ENCODE results near the gene TCFL5. TPM values are rescaled to one million over a fixed set of nuclear protein-coding genes. Genes with fewer than 3 reads are reported as not detected.

Gene TCFL5
- total RNA-seq, 1 donor from 2014 or later: 12.2 TPM

DNA sequence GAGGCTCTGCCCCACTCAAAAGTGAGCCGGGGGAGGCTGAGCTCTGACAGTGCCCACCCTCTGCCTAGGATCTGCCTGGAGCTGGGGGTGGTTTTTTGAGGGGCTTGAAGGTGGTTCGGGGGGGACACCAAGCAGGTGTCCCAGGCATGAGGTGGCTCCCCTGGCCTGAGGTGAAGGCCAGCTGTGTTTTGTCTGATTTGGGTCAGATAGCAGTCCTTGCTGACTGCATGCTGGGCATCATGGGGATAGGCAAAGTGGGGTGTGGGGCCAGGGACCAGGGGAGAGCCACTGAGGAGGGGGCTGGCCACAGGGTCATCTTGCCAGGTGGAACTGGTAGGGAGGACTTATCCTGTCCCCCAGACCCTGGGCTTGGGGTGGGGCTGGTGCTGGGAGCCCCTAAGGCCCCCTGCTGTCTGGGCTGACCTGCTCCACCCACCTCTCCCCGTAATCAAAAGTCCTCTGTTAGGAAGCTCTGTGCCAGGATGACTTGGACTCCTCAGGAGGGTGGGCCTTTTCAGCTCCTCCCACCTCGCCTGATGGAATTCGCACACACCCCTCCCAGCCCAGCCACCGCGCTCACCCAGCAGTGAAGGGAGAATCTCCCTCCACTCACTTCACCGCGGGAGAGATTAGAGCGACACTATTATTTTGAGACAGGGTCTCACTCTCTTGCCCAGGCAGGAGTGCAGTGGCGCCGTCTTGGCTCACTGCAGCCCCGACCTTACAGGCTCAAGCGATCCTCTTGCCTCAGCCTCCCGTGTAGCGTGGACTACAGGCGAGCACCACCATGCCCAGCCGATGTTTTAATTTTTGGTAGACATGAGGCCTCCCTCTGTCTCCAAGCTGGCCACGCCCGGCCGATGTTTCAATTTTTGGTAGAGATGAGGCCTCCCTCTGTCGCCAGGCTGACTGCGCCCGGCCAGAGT lies 46.3 kb downstream of the TCFL5 start:
- Mint-ChIP-seq H3K9me3 (no peaks in the 10 kb centered on the region), H3K36me3 (peaks cover 5% of the 10 kb centered on the region), H3K27me3 (ENCODE audit: low read depth) (no peaks in the 10 kb centered on the region), H3K4me3 (peak overlapping the region; percentile 74), H3K27ac (peak overlapping the region; percentile 93), H3K4me1 (peaks cover 34% of the 10 kb centered on the region)
- peak in 1 of 2 experiments; percentile 68 for DNase-seq (ENCODE audit: low spot score in 2 of 2, unreplicated experiment in 2 of 2)
- TF ChIP-seq, protein P1, sequence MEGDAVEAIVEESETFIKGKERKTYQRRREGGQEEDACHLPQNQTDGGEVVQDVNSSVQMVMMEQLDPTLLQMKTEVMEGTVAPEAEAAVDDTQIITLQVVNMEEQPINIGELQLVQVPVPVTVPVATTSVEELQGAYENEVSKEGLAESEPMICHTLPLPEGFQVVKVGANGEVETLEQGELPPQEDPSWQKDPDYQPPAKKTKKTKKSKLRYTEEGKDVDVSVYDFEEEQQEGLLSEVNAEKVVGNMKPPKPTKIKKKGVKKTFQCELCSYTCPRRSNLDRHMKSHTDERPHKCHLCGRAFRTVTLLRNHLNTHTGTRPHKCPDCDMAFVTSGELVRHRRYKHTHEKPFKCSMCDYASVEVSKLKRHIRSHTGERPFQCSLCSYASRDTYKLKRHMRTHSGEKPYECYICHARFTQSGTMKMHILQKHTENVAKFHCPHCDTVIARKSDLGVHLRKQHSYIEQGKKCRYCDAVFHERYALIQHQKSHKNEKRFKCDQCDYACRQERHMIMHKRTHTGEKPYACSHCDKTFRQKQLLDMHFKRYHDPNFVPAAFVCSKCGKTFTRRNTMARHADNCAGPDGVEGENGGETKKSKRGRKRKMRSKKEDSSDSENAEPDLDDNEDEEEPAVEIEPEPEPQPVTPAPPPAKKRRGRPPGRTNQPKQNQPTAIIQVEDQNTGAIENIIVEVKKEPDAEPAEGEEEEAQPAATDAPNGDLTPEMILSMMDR (IDR thresholded peaks at IDR 0.05; ENCODE audit: unreplicated experiment): no peak

DNA sequence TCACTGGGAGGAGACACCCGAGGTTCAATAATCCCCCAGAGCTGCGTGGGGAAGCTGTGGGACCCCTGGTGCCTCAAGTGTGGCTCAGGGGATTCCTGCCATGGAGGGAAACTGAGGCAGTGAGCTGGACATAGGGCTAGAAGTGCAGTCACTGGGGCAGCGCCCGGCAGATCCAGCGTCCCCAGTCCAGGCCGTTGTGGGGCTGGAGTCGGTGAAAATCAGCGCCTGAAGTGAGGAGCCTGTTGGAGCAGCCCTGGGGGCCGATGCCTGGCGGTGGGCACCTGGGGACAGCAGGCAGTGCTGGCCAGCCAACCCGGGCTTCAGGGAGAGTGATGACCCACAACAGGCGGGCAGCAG lies 46.9 kb downstream of the TCFL5 start:
- Mint-ChIP-seq H3K27ac (peak overlapping the region; percentile 93), H3K4me1 (peaks cover 28% of the 10 kb centered on the region), H3K27me3 (ENCODE audit: low read depth) (no peaks in the 10 kb centered on the region), H3K9me3 (no peaks in the 10 kb centered on the region), H3K36me3 (peaks cover 4% of the 10 kb centered on the region), H3K4me3 (no peak overlapping the region)
- no peak for DNase-seq (ENCODE audit: low spot score in 2 of 2, unreplicated experiment in 2 of 2)
- TF ChIP-seq, protein P1 (IDR thresholded peaks at IDR 0.05; ENCODE audit: unreplicated experiment): no peak

DNA sequence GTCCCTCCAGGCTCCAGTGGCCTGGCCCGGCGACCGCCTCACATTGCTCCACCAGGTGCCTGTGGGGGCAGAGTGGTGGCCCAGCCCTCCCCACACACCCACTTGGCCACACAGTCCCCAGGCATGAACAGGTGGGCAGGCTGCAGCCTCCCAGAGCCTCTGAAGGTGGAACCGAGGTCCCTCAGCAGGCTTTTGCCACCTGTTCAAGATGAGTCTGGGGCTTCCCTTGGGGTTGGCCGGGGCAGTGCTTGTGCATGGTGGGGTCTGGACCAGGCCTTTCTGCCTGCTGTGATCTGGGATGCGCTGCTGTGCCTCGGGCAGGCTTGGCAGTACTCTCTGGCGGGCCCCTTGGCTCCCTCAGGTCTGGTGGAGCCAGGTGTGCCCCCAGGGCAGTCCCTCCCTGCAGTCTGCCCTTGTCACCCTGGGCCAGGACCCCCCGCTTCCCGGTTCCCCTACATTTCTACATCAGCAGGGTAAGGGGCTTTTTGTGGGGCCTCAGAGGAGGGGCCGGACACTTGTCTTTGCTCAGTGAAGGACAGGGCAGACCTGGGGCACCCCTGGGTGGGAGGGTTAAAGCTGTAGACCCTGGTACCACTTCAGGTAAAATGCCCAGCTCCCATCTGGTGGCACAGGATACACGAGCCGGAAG lies 47.4 kb downstream of the TCFL5 start:
- Mint-ChIP-seq H3K27me3 (ENCODE audit: low read depth) (no peaks in the 10 kb centered on the region), H3K4me1 (peaks cover 25% of the 10 kb centered on the region), H3K36me3 (peaks cover 4% of the 10 kb centered on the region), H3K27ac (no peak overlapping the region), H3K4me3 (no peak overlapping the region), H3K9me3 (no peaks in the 10 kb centered on the region)
- TF ChIP-seq, protein P1 (IDR thresholded peaks at IDR 0.05; ENCODE audit: unreplicated experiment): no peak
- no peak for DNase-seq (ENCODE audit: low spot score in 2 of 2, unreplicated experiment in 2 of 2)

DNA sequence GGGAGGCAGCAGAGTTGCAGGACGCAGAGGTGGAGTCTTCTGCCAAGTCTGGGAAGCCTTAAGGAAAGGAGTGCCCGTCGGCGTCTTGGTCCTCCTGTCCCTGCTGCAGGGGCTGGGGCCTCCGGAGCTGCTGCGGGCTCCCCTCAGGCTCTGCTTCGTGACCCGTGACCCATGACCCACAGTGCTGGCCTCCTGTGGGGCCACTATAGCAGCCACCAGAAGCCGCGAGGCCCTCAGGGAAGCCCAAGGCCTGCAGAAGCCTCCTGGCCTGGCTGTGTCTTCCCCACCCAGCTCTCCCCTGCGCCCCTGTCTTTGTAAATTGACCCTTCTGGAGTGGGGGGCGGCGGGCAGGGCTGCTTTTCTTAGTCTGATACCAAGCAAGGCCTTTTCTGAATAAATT lies 48.0 kb downstream of the TCFL5 start:
- no peaks in the 10 kb centered on the region for H3K27me3 Mint-ChIP-seq (ENCODE audit: low read depth)
- no peak overlapping the region for H3K4me3 Mint-ChIP-seq
- H3K27ac Mint-ChIP-seq: no peak overlapping the region
- TF ChIP-seq, protein P1 (IDR thresholded peaks at IDR 0.05; ENCODE audit: unreplicated experiment): no peak
- no peak for DNase-seq (ENCODE audit: low spot score in 2 of 2, unreplicated experiment in 2 of 2)
- no peaks in the 10 kb centered on the region for H3K9me3 Mint-ChIP-seq
- peaks cover 25% of the 10 kb centered on the region for H3K4me1 Mint-ChIP-seq
- H3K36me3 Mint-ChIP-seq: peaks cover 4% of the 10 kb centered on the region

DNA sequence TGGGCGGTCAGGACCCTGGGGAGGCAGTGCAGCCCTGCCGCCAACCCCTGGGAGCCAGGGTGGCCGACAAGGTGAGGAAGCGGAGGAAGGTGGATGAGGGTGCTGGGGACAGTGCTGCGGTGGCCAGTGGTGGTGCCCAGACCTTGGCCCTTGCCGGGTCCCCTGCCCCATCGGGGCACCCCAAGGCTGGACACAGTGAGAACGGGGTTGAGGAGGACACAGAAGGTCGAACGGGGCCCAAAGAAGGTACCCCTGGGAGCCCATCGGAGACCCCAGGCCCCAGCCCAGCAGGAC lies 48.8 kb downstream of the TCFL5 start:
- TF ChIP-seq, protein P1 (IDR thresholded peaks at IDR 0.05; ENCODE audit: unreplicated experiment): no peak
- H3K27me3 Mint-ChIP-seq (ENCODE audit: low read depth): no peaks in the 10 kb centered on the region
- H3K4me1 Mint-ChIP-seq: peaks cover 22% of the 10 kb centered on the region
- no peak overlapping the region for H3K4me3 Mint-ChIP-seq
- no peaks in the 10 kb centered on the region for H3K9me3 Mint-ChIP-seq
- no peak for DNase-seq (ENCODE audit: low spot score in 2 of 2, unreplicated experiment in 2 of 2)
- H3K27ac Mint-ChIP-seq: no peak overlapping the region
- peaks cover 7% of the 10 kb centered on the region for H3K36me3 Mint-ChIP-seq

All from mesothelial cell of epicardium (in vitro differentiated cells).